Activated T-helper 2 cell treated with anti-CD3 and anti-CD28 coated beads, Interferon-gamma antibody, Interleukin-2, Interleukin-4, amounts not matched to agents 10 μg/mL and 5 μg/mL and 100 μg/mL, durations not matched to agents 14 hours and 24 hours and 36 hours (primary cell): Measurements from ENCODE around the gene AUNIP. TPM values are rescaled to one million over a fixed set of nuclear protein-coding genes. Genes with fewer than 3 reads are reported as not detected.

ENCODE experiments used
- DNase-seq: peaks from one replicate; pipeline ENCODE4 v3.0.0; 2021; ENCODE audit warnings: low spot score
- H3K27ac Mint-ChIP-seq: one replicate; pipeline ENCODE4 v1.8.0; 2021; ENCODE audit warnings: mixed read lengths
- H3K27me3 Mint-ChIP-seq: one replicate; pipeline ENCODE4 v1.8.0; 2021; ENCODE audit warnings: low read depth, mixed read lengths
- H3K36me3 Mint-ChIP-seq: one replicate; pipeline ENCODE4 v1.8.0; 2021; ENCODE audit warnings: low read depth, mixed read lengths
- H3K4me1 Mint-ChIP-seq: one replicate; pipeline ENCODE4 v1.8.0; 2021; ENCODE audit warnings: low read depth, mixed read lengths
- H3K4me3 Mint-ChIP-seq: one replicate; pipeline ENCODE4 v1.8.0; 2021; ENCODE audit warnings: low read depth, mild to moderate bottlenecking, moderate library complexity, mixed read lengths
- H3K9me3 Mint-ChIP-seq: one replicate; pipeline ENCODE4 v1.8.0; 2021; ENCODE audit warnings: mixed read lengths
- intact Hi-C: fragments of 100-400 bp; cut with micrococcal nuclease; formaldehyde crosslinking; loops from one replicate; pipeline ENCODE4 v1.15.1; 2023
- total RNA-seq: library from RNA; stranded (reverse); gene quantifications from 2 replicates; pipeline ENCODE4 v1.2.3, GENCODE V29; 2022

AUNIP gene
- total RNA-seq, 1 donor from 2014 or later = 10.9 TPM

DNA sequence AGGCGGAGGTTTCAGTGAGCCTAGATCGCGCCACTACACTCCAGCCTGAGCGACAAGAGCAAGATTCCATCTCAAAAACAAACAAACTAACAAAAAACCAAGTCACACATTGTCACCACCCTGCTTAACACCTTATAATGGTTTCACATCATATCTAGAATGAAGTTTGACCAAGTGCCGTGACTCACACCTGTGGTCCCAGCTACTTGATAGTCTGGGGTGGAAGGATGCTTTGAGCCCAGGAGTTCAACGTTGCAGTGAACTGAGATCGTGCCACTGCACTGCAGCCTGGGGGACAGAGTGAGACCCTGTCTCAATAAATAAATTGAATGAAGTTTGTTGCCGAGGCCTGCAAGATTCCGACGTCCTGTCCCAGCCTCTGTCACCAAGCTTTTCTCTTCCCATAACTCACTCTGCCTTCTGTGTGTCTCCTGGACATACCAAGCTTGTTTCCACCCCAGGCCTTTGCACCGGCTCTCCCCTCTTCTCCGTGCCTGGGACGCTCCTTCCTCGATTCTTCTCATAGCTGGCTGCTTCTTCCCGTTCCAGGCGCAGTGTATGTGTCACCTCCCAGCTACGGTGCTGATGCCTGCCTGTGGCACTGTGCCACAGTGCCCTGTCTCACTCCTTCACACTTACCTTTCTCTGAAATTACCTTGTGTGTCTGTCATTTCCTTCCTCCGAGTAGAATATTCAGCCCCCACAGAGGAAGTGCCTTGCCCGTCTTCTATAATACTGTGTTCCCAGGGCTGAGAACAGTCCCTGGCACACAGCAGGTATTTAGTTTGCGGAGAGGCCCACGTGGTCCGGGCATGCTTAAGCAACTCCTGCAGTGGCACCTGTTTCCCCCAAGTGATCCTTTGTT is 63.1 kb downstream of the AUNIP start:
- no peak for DNase-seq
- H3K4me3 Mint-ChIP-seq = no peak overlapping the region
- intact Hi-C loops = loop anchor here (2.0 kb wide), 2 partner anchors 119 to 185 kb away; no protein-coding TSS in a partner anchor
- H3K27ac Mint-ChIP-seq = no peak overlapping the region
- peaks cover 15% of the 10 kb centered on the region for H3K4me1 Mint-ChIP-seq
- no peaks in the 10 kb centered on the region for H3K36me3 Mint-ChIP-seq
- no peaks in the 10 kb centered on the region for H3K9me3 Mint-ChIP-seq
- peaks cover 57% of the 10 kb centered on the region for H3K27me3 Mint-ChIP-seq

DNA sequence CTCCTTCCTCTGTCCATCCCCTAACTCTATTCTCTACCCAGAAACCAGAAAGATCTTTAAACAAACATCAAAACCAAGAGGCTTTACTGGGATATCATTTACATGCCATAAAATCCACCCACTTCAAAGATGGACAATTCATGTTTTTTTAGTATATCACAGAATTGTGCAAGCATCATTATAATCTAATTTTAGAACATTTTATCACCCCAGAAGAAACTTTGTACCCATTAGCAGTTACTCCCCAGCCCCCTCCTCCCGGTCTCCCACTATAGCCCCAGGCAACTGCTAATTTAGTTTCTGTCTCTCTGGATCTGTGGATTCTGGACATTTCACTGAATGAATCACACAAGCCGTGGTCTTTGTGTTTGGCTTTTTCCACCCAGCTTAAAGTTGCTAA is 64.0 kb downstream of the AUNIP start:
- peaks cover 52% of the 10 kb centered on the region for H3K27me3 Mint-ChIP-seq
- H3K27ac Mint-ChIP-seq = no peak overlapping the region
- intact Hi-C loops = no loop called here
- no peak for DNase-seq
- H3K4me3 Mint-ChIP-seq = no peak overlapping the region
- H3K9me3 Mint-ChIP-seq = no peaks in the 10 kb centered on the region
- H3K4me1 Mint-ChIP-seq = peaks cover 13% of the 10 kb centered on the region
- H3K36me3 Mint-ChIP-seq = no peaks in the 10 kb centered on the region

DNA sequence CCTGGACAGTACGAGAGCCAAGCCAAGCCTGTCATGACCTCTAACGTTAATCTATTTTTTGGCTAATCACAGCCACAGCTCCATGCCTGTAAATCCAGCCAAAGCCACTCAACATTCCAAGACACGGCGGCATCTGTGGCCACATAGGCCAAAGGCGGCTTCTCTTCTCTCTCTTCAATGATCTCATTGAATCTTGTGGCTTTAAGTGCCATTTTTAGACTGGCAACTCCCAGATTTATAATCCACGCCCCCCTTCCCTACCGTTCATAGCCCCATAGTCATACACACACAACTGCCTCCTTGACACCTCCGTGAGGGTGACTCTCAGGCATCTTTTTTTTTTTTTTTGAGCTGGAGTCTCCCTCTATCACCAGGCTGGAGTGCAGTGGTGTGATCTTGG is 64.9 kb downstream of the AUNIP start:
- Mint-ChIP-seq H3K4me3 (no peak overlapping the region), H3K9me3 (no peaks in the 10 kb centered on the region), H3K27me3 (peaks cover 50% of the 10 kb centered on the region), H3K4me1 (peaks cover 13% of the 10 kb centered on the region), H3K27ac (no peak overlapping the region), H3K36me3 (no peaks in the 10 kb centered on the region)
- intact Hi-C loops = no loop called here
- no peak for DNase-seq

DNA sequence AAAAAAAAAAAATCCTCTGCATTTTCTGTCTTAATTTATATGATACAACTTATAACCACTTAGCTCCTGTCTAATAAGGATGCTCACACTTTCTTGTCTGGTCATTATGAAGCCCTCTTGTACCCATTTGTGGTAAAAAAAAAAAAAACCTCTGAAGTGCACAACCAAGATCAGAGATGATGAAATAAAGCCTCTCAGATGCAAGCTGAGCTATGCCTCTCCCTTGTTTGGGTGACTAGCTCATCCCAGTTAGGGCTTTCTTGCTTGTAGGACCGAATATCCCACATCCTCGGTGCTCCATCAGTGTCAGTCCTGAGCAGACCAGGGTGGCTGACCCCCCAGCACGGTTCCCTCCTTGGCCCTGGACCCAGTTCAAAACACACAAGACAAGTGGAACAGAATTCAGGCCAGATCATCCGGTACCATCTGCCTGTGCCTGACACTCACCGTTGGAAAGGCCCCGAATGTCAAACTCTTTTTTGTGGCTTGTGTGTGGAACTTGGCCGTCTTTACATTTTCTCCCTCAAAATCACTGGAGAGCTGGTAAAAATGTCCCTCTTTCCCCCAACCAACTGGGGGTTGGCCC is 65.6 kb downstream of the AUNIP start:
- intact Hi-C loops = no loop called here
- Mint-ChIP-seq H3K9me3 (no peaks in the 10 kb centered on the region), H3K27me3 (peaks cover 49% of the 10 kb centered on the region), H3K36me3 (no peaks in the 10 kb centered on the region), H3K4me3 (no peak overlapping the region), H3K27ac (no peak overlapping the region), H3K4me1 (peaks cover 13% of the 10 kb centered on the region)
- DNase-seq = no peak

DNA sequence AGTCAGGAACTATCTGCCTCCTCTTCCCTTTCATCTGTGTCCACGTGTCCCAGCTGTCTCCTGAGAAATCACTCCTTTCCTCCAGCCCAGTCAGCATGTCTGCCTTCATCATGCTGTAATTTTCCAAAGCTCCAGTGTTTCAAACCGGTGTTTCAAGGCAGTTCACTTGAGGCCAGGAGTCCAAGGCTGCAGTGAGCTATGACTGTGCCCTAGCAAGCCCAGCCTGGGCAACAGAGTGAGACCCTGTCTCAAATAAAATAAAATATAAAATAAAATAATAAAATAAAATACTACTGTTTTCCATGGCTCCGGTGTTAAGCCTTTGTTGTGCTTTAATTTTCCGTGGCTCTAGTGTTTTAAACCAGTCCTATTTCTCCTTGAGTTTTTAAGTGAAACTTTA is 67.1 kb downstream of the AUNIP start:
- Mint-ChIP-seq H3K4me3 (no peak overlapping the region), H3K4me1 (peaks cover 9% of the 10 kb centered on the region), H3K9me3 (no peaks in the 10 kb centered on the region), H3K36me3 (no peaks in the 10 kb centered on the region), H3K27ac (no peak overlapping the region), H3K27me3 (peaks cover 45% of the 10 kb centered on the region)
- intact Hi-C loops = no loop called here
- no peak for DNase-seq

DNA sequence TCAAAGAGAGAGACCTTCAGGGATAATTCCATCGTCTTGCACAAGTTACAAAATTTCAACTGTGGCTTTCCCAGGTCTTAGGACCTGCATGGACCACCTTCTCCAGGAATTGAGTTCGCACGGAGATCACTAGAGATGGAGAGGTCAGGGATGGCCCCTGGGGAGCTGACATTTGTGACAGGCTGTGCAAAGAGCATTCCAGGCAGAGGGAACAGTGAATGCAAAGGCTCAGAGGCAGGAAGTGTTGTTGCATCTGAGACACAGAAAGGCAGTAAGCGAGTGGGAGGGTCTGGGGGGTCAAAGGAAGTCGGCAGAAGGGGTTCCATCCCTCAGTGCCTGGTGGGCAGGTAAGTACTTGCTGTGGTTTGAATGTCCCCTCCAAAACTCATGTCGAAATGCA is 68.8 kb downstream of the AUNIP start:
- H3K4me3 Mint-ChIP-seq = no peak overlapping the region
- H3K27me3 Mint-ChIP-seq = peaks cover 39% of the 10 kb centered on the region
- H3K4me1 Mint-ChIP-seq = no peaks in the 10 kb centered on the region
- no peak for DNase-seq
- H3K27ac Mint-ChIP-seq = no peak overlapping the region
- H3K9me3 Mint-ChIP-seq = no peaks in the 10 kb centered on the region
- intact Hi-C loops = no loop called here
- H3K36me3 Mint-ChIP-seq = no peaks in the 10 kb centered on the region

DNA sequence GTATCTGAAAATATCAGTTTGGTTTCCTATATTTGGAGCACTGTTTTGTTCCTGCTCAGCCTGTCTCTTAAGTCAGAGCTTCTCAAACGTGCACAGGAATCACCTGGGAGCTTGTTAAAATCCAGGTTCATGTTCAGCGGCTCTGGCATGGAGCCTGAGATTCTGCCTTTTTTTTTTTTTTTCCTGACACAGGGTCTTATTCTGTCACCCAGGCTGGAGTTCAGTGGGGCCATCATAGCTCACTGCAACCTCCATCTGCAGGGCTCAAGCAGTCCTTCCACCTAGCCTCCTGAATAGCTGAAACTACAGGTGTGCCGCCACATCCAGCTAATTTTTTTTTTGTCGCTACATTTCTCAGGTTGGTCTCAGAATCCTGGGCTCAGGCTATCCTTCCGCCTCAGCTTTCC is 71.5 kb downstream of the AUNIP start:
- peaks cover 31% of the 10 kb centered on the region for H3K27me3 Mint-ChIP-seq
- H3K36me3 Mint-ChIP-seq = no peaks in the 10 kb centered on the region
- no peaks in the 10 kb centered on the region for H3K4me1 Mint-ChIP-seq
- H3K27ac Mint-ChIP-seq = no peak overlapping the region
- intact Hi-C loops = no loop called here
- H3K9me3 Mint-ChIP-seq = no peaks in the 10 kb centered on the region
- DNase-seq = no peak
- no peak overlapping the region for H3K4me3 Mint-ChIP-seq

DNA sequence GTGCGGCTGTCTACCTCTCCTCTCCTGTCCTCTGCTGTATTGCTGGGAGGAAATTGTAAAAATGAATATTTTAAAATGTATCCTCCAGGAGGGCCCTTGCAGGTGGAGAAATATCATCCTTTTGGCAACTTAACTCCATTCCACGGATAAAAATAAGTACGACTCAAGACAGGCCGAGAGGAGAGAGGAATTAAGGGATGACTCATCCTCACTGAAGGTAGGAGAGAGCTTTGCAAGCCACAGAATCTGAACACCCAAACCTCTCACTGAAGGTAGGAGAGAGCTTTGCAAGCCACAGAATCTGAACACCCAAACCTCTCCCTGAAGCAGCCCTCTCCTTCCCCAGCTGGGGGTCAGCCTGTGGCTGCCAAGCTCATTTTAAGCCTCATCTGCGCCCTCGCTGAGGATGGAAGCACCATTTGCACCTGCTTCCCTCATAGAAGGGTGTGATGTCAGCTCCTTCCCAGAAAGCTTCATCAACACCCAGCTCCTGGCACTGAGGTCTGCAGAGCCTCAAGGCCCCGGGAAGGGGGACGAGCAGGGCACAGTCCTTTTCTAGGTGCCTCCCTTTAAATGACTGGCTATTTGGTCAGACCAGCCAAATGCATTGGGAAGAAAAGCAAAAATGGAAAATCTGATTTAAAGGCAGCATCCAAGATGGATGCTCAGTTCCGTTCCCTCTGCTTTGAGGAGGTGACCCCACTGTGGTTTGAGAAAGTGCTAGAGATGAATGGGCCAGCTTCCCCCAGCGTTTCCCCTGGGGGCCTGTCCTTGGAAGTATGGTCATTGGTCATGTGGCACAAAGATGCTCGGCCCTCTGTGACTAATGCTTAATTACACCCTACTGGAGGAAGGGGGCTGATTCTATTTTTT is 72.1 kb downstream of the AUNIP start:
- Mint-ChIP-seq H3K27me3 (peaks cover 32% of the 10 kb centered on the region), H3K27ac (no peak overlapping the region), H3K4me3 (no peak overlapping the region), H3K9me3 (no peaks in the 10 kb centered on the region), H3K4me1 (no peaks in the 10 kb centered on the region), H3K36me3 (no peaks in the 10 kb centered on the region)
- no peak for DNase-seq
- intact Hi-C loops = no loop called here

DNA sequence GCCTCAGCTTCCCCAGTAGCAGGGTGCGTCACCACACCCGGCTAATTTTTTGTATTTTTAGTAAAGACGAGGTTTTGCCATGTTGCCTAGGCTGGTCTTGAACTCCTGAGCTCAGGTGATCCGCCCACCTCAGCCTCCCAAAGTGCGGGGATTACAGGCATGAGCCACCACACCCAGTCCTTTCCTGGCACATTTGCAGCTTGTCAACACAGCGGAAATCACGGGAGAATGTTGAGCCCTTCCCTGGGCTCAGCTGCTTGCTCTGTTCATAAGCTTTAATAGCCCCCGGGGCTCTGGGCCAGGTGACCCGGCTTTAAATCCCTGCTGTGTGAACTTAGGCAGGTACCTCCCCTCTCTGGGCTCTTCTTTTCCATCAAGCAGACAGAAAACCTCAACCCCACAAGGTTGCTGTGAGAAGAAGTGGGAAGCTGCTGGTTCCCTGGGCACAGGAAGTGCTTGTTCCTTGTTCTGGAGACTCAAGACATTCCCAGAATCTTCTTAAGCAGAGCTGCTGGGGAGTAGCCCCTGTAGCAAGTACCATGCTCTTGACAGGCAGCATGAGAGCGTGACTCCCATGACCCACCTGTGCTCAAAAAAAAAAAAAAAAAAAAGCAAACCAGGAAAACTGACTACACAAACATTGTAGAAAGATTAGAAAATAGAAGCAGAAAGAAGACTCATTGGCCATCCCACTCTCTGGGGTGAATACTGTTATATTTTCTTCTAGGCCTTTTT is 73.8 kb downstream of the AUNIP start:
- Mint-ChIP-seq H3K27ac (no peak overlapping the region), H3K4me1 (no peaks in the 10 kb centered on the region), H3K9me3 (no peaks in the 10 kb centered on the region), H3K27me3 (peaks cover 21% of the 10 kb centered on the region), H3K4me3 (no peak overlapping the region), H3K36me3 (no peaks in the 10 kb centered on the region)
- no peak for DNase-seq
- intact Hi-C loops = no loop called here

DNA sequence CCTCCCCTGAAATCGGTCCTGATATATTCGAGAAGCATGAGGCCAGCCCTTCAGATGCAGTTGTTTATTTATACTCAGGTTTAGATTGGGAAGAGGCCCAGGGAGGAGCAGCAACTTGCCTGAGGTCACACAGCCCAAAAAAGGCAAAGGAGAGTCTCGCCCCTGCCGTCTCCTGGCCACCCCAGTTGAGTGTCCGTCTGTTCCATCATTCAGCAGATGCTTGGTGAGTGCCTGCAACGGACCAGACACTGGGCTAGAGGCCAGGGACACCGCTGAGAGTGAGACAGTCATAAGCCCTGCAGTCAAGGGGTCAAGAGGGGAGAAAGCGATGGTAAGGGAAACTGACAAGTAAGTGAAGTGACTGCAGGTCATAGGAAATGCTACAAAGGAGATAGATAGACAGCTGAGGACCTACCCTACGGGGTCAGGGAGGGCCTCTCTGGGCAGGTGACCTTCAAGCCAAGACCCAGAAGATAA is 74.6 kb downstream of the AUNIP start:
- no peak overlapping the region for H3K27ac Mint-ChIP-seq
- no peak for DNase-seq
- no peaks in the 10 kb centered on the region for H3K36me3 Mint-ChIP-seq
- no peaks in the 10 kb centered on the region for H3K9me3 Mint-ChIP-seq
- intact Hi-C loops = no loop called here
- H3K27me3 Mint-ChIP-seq = peaks cover 23% of the 10 kb centered on the region
- no peak overlapping the region for H3K4me3 Mint-ChIP-seq
- no peaks in the 10 kb centered on the region for H3K4me1 Mint-ChIP-seq
